ENCODE results near the gene MYOZ3. TPM values are rescaled to one million over a fixed set of nuclear protein-coding genes. Genes with fewer than 3 reads are reported as not detected.

MYOZ3 gene
- total and polyA plus RNA-seq, 10 of the 15 experiments (the other 5 are each of a cell fraction or from before 2014, with no cell fraction given): 0.04 to 1.1 (median 0.10) TPM; not detected in 4

- TF ChIP-seq CBX3 (IDR thresholded peaks at IDR 0.05; ENCODE audit: borderline replicate concordance, low read depth) (no peak), ASH2L (IDR thresholded peaks at IDR 0.05; ENCODE audit: borderline replicate concordance, low read depth) (0 out of 2 replicates have a peak, but pooled peaks have one; percentile 72), SREBF1 (IDR thresholded peaks at IDR 0.05; ENCODE audit: low read length) (no peak), CREM (IDR thresholded peaks at IDR 0.05; ENCODE audit: low read depth) (peak; percentile 99), STAT3 (IDR thresholded peaks at IDR 0.05; ENCODE audit: low read depth, low read length) (no peak), NFIC (IDR thresholded peaks at IDR 0.05; ENCODE audit: low read depth, low read length) (no peak; the same call in 1 of the 2 replicates), SKIL (IDR thresholded peaks at IDR 0.05; ENCODE audit: low read depth, poor library complexity, severe bottlenecking) (no peak), SMARCA5 (IDR thresholded peaks at IDR 0.05) (peak; percentile 90), CTCF (IDR thresholded peaks at IDR 0.05 in 2 of 3, conservative IDR thresholded peaks at IDR 0.05 in 1 of 3; ENCODE audit: control insufficient read depth in 2 of 3, extremely low read depth in 1 of 3, insufficient read depth in 1 of 3, low read depth in 3 of 3, low read length in 3 of 3) (peak; percentile 57 to 70 (median 60)), IKZF2 (IDR thresholded peaks at IDR 0.05) (peak; percentile 17 to 22; a peak in 1 of 4 replicates), ATF2 (IDR thresholded peaks at IDR 0.05; ENCODE audit: low read length) (no peak), RUNX3 (IDR thresholded peaks at IDR 0.05; ENCODE audit: low read length) (peak; percentile 37), MEF2A (IDR thresholded peaks at IDR 0.05; ENCODE audit: insufficient read depth, low read depth, low read length) (0 out of 2 replicates have a peak, but pooled peaks have one; percentile 40), JUND (IDR thresholded peaks at IDR 0.05; ENCODE audit: low read depth, low read length) (no peak), NFYB (IDR thresholded peaks at IDR 0.05; ENCODE audit: insufficient read depth, low read depth, low read length) (peak; percentile 46; the same call in 1 of the 2 replicates), EED (IDR thresholded peaks at IDR 0.05; ENCODE audit: low read depth) (no peak), PKNOX1 (IDR thresholded peaks at IDR 0.05) (peak; percentile 31; the same call in 1 of the 2 replicates), RBBP5 (conservative IDR thresholded peaks at IDR 0.05) (0 out of 2 replicates have a peak, but pooled peaks have one; percentile 58), FOXK2 (IDR thresholded peaks at IDR 0.05) (peak; percentile 64)
- TF ChIP-seq, protein P1, sequence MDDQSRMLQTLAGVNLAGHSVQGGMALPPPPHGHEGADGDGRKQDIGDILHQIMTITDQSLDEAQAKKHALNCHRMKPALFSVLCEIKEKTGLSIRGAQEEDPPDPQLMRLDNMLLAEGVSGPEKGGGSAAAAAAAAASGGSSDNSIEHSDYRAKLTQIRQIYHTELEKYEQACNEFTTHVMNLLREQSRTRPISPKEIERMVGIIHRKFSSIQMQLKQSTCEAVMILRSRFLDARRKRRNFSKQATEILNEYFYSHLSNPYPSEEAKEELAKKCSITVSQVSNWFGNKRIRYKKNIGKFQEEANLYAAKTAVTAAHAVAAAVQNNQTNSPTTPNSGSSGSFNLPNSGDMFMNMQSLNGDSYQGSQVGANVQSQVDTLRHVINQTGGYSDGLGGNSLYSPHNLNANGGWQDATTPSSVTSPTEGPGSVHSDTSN (IDR thresholded peaks at IDR 0.05; ENCODE audit: insufficient replicate concordance, low read depth, low read length): no peak
- TF ChIP-seq, protein P2, sequence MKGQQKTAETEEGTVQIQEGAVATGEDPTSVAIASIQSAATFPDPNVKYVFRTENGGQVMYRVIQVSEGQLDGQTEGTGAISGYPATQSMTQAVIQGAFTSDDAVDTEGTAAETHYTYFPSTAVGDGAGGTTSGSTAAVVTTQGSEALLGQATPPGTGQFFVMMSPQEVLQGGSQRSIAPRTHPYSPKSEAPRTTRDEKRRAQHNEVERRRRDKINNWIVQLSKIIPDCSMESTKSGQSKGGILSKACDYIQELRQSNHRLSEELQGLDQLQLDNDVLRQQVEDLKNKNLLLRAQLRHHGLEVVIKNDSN (IDR thresholded peaks at IDR 0.05; ENCODE audit: borderline replicate concordance, extremely low read length, insufficient read depth, low read depth, low read length): no peak
Measured at GRCh38 chr5:150700594-150701377, 39.7 kb downstream of the MYOZ3 start, which contains the start of gene RBM22 (continued).
